Measurements from ENCODE around the gene WBP1. TPM values are rescaled to one million over a fixed set of nuclear protein-coding genes. Genes with fewer than 3 reads are reported as not detected.
"Not testable (repeated sequence)": the region's sequence is repeated elsewhere in the genome, so short reads cannot be mapped to it uniquely, and the experiment has no call there.

Gene WBP1
- total RNA-seq, 1 donor = 27.6 TPM

- no peak for TF ChIP-seq CTCF (IDR thresholded peaks at IDR 0.05; ENCODE audit: insufficient read depth, low read length)
- DNase-seq (ENCODE audit: low read depth) = no peak
- H3K4me3 ChIP-seq (ENCODE audit: low read depth, low read length) = peak overlapping the region; percentile 74
These were observed 598 bp upstream of the WBP1 start for GRCh38 chr2:74457549-74458131.

GRCh38 chr2:74458938-74459363, 713 bp downstream of the WBP1 start:
- TF ChIP-seq CTCF (IDR thresholded peaks at IDR 0.05; ENCODE audit: insufficient read depth, low read length) = no peak
- peak overlapping the region; percentile 72 for H3K4me3 ChIP-seq (ENCODE audit: low read depth, low read length)
- DNase-seq (ENCODE audit: low read depth) = no peak

DNA sequence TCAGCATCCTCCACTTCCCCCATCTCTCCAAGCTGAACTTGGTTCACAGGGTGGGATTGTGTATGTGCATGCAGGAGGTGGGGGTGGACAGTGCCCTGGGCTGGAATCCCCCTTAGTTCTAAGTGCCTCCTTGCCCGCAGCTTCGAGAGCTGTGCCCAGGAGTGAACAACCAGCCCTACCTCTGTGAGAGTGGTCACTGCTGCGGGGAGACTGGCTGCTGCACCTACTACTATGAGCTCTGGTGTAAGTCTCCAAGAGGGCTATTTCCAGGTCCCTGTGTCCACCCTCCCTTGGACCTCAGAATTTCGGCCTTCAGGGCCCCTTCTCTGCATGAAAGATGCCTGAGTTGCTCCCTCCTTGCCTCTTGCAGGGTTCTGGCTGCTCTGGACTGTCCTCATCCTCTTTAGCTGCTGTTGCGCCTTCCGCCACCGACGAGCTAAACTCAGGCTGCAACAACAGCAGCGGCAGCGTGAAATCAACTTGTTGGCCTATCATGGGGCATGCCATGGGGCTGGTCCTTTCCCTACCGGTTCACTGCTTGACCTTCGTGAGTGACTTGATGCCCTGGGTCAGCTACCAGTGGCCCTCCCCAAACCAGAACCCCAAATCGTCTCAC, 1.4 kb downstream of the WBP1 start:
- not testable (repeated sequence) for DNase-seq (ENCODE audit: low read depth)
- H3K4me3 ChIP-seq (ENCODE audit: low read depth, low read length) = peak overlapping the region; percentile 72

DNA sequence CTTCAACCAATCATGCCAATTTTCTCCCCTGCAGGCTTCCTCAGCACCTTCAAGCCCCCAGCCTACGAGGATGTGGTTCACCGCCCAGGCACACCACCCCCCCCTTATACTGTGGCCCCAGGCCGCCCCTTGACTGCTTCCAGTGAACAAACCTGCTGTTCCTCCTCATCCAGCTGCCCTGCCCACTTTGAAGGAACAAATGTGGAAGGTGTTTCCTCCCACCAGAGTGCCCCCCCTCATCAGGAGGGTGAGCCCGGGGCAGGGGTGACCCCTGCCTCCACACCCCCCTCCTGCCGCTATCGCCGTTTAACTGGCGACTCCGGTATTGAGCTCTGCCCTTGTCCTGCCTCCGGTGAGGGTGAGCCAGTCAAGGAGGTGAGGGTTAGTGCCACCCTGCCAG, 1.9 kb downstream of the WBP1 start:
- H3K4me3 ChIP-seq (ENCODE audit: low read depth, low read length); DNase-seq (ENCODE audit: low read depth): not testable (repeated sequence)

DNA sequence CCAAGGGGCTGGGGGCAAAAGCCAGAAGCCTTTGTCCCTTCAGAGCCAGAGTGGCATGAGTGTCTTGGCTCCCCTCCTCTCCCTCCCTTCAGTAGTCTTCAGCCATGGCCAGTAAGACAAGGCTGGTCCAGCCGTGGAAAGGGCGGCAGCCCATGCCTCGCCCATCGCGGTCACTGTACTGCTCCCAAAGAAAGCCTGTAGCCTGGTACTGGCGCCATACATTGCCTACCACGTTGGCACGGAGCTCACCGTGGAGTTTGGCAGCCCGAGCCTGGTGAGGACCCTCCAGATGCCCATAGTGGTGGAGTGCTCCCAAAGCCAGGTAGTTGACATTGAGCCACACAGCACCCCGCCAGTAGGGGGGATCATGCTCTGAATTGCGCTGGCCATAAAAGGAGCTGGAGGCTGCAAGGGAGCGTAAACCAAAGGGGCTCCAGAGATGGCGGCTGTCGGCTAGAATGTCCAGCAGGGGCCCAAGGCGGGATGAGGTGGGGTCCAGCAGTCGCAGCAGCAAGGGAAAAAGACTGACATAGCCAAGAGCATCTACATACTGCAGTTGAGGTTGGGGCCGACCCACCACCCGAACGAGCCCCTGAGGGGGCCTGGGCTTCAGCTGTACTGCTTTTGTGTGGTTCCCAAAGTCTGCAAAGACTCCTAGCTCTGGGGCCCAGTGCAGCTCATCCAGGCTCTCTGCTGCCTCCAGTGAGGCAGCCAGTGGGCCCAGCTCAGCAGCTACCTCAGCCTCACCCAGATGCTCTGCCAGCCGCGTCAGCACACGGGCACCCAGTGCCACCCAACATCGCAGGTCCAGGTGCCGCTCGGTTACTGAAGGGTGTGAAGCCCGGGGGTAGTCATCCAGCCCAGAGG, 3.2 kb downstream of the WBP1 start:
- no peak for TF ChIP-seq CTCF (IDR thresholded peaks at IDR 0.05; ENCODE audit: insufficient read depth, low read length)
- H3K4me3 ChIP-seq (ENCODE audit: low read depth, low read length) = no peak overlapping the region
- DNase-seq (ENCODE audit: low read depth) = no peak

- no peak overlapping the region for H3K4me3 ChIP-seq (ENCODE audit: low read depth, low read length)
- no peak for TF ChIP-seq CTCF (IDR thresholded peaks at IDR 0.05; ENCODE audit: insufficient read depth, low read length)
- no peak for DNase-seq (ENCODE audit: low read depth)
These were observed 4.0 kb downstream of the WBP1 start for GRCh38 chr2:74462054-74462785.

DNA sequence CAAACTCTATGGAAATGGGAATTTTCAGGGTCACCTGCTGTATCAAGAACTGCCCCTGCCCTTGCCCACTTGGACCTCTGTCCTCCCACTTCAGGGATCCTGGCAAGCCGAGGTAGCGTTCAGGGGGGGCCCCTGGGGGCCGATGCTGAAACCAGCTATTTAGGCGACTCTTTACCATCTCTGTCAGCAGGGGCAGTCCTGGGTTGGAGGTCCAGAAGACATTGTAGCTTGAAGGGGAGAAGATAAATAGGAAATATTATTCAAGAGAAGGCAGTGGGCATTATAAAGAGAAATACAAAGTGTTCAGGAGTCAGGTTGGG, 4.5 kb downstream of the WBP1 start:
- DNase-seq (ENCODE audit: low read depth) = no peak
- H3K4me3 ChIP-seq (ENCODE audit: low read depth, low read length) = no peak overlapping the region
- TF ChIP-seq CTCF (IDR thresholded peaks at IDR 0.05; ENCODE audit: insufficient read depth, low read length) = no peak
